ENCODE measurements around the gene OR10W1.

OR10W1 gene
- total RNA-seq: 0 reads per million in 4 donors

GRCh38 chr11:58268142-58268541, at the start of gene OR10W1:
OR10W1 (minus strand) TSS chr11:58268260; CDS start chr11:58267858, 402 bp downstream.
- DNase-seq: no peak

- no peak for DNase-seq
Measured at GRCh38 chr11:58316142-58316541, 48.1 kb upstream of the OR10W1 start.

GRCh38 chr11:58301576-58301975, 33.5 kb upstream of the OR10W1 start:
- no peak for DNase-seq

- DNase-seq: no peak
Measured at GRCh38 chr11:58292017-58292416, 24.0 kb upstream of the OR10W1 start.

GRCh38 chr11:58289266-58289665, 21.2 kb upstream of the OR10W1 start:
- no peak for DNase-seq

GRCh38 chr11:58286249-58286648, 18.2 kb upstream of the OR10W1 start:
- no peak for DNase-seq

- DNase-seq: no peak
Measured at GRCh38 chr11:58285483-58286040, 17.5 kb upstream of the OR10W1 start.

- DNase-seq: no peak
Measured at GRCh38 chr11:58276151-58276550, 8.1 kb upstream of the OR10W1 start.

- DNase-seq: no peak
Measured at GRCh38 chr11:58275002-58275401, 6.9 kb upstream of the OR10W1 start.

GRCh38 chr11:58259983-58260382, 8.1 kb downstream of the OR10W1 start:
- DNase-seq: no peak

- no peak for DNase-seq
Measured at GRCh38 chr11:58254936-58255335, 13.1 kb downstream of the OR10W1 start.

GRCh38 chr11:58243954-58244353, 24.1 kb downstream of the OR10W1 start:
- no peak for DNase-seq

GRCh38 chr11:58227956-58228615, 40.0 kb downstream of the OR10W1 start:
- no peak for DNase-seq

GRCh38 chr11:58222721-58223120, 45.3 kb downstream of the OR10W1 start:
- no peak for DNase-seq
